ENCODE results near the gene CD180.
A peak's percentile ranks its signal among the peaks of the same experiment; 100 is the strongest.

CD180 gene

GRCh38 chr5:67215519-67216471, 19.2 kb upstream of the CD180 start:
- TF ChIP-seq Cebpa-rat (IDR thresholded peaks at IDR 0.05): no peak
- Histone ChIP-seq H3K9ac (peak overlapping the region; percentile 35 to 71 (median 53); a peak in 18 of 22 replicates), H3K9me3 (replicated peaks in 1 of 11) (no peaks in the 10 kb centered on the region), H3K4me3 (no peak overlapping the region; a peak in 1 of 20 replicates), H3K27me3 (no peaks in the 10 kb centered on the region), H3K27ac (peak overlapping the region; percentile 58 to 86 (median 75); a peak in 21 of 22 replicates), H3K4me2 (peak overlapping the region; percentile 48 to 78 (median 71)), H3K4me1 (peaks cover 22 to 40% (median 27%) of the 10 kb centered on the region in 10 experiments), H4K20me1 (no peaks in the 10 kb centered on the region), H3K36me3 (no peaks in the 10 kb centered on the region)

GRCh38 chr5:67214707-67215447, 18.3 kb upstream of the CD180 start:
- Histone ChIP-seq H3K4me3 (no peak overlapping the region), H3K4me1 (peaks cover 21 to 38% (median 24%) of the 10 kb centered on the region in 10 experiments), H3K27me3 (no peaks in the 10 kb centered on the region), H3K27ac (peak overlapping the region in 9 of 11 experiments; percentile 65 to 86 (median 77); a peak in 18 of 22 replicates), H3K4me2 (peak overlapping the region; percentile 48 to 78 (median 71); a peak in 21 of 22 replicates), H3K36me3 (no peaks in the 10 kb centered on the region), H3K9ac (peak overlapping the region in 1 of 11 experiments; percentile 62; a peak in 2 of 22 replicates), H3K9me3 (replicated peaks in 1 of 11) (no peaks in the 10 kb centered on the region), H4K20me1 (no peaks in the 10 kb centered on the region)
- no peak for TF ChIP-seq Cebpa-rat (IDR thresholded peaks at IDR 0.05)

- no peak overlapping the region for H3K27ac ChIP-seq
- H3K9me3 ChIP-seq (replicated peaks in 1 of 11): no peaks in the 10 kb centered on the region
- peaks cover 21 to 39% (median 26%) of the 10 kb centered on the region in 10 experiments for H3K4me1 ChIP-seq
- H3K4me2 ChIP-seq: 0 out of 22 replicates have a peak overlapping the region, but pooled peaks of 1 of the 11 experiments have one; percentile 4
- H3K9ac ChIP-seq: no peak overlapping the region
- H3K4me3 ChIP-seq: no peak overlapping the region
- no peak for TF ChIP-seq Cebpa-rat (IDR thresholded peaks at IDR 0.05)
- no peaks in the 10 kb centered on the region for H3K36me3 ChIP-seq
- no peaks in the 10 kb centered on the region for H3K27me3 ChIP-seq
- no peaks in the 10 kb centered on the region for H4K20me1 ChIP-seq
These were observed 17.4 kb upstream of the CD180 start for GRCh38 chr5:67214036-67214435.

GRCh38 chr5:67211926-67212325, 15.3 kb upstream of the CD180 start:
- Histone ChIP-seq H3K4me2 (no peak overlapping the region), H3K27ac (no peak overlapping the region), H3K9me3 (replicated peaks in 1 of 11) (no peaks in the 10 kb centered on the region), H3K9ac (no peak overlapping the region), H3K36me3 (no peaks in the 10 kb centered on the region), H3K27me3 (no peaks in the 10 kb centered on the region), H3K4me3 (no peak overlapping the region), H4K20me1 (no peaks in the 10 kb centered on the region), H3K4me1 (peaks cover 30 to 47% (median 38%) of the 10 kb centered on the region in 10 experiments)
- TF ChIP-seq Cebpa-rat (IDR thresholded peaks at IDR 0.05): no peak

- H3K9ac ChIP-seq: no peak overlapping the region
- peaks cover 37 to 53% (median 44%) of the 10 kb centered on the region in 10 experiments for H3K4me1 ChIP-seq
- no peaks in the 10 kb centered on the region for H3K36me3 ChIP-seq
- H3K9me3 ChIP-seq (replicated peaks in 1 of 11): no peaks in the 10 kb centered on the region
- H3K4me3 ChIP-seq: no peak overlapping the region
- no peak overlapping the region for H3K27ac ChIP-seq
- no peaks in the 10 kb centered on the region for H4K20me1 ChIP-seq
- H3K27me3 ChIP-seq: no peaks in the 10 kb centered on the region
- no peak for TF ChIP-seq Cebpa-rat (IDR thresholded peaks at IDR 0.05)
- peak overlapping the region in 2 of 11 experiments; percentile 17 to 43; a peak in 2 of 22 replicates for H3K4me2 ChIP-seq
These were observed 12.7 kb upstream of the CD180 start for GRCh38 chr5:67209141-67209771.

GRCh38 chr5:67208403-67208802, 11.8 kb upstream of the CD180 start:
- Histone ChIP-seq H3K27ac (peak overlapping the region in 5 of 11 experiments; percentile 11 to 81 (median 19); a peak in 5 of 22 replicates), H3K36me3 (no peaks in the 10 kb centered on the region), H3K4me3 (no peak overlapping the region), H3K9me3 (replicated peaks in 1 of 11) (no peaks in the 10 kb centered on the region), H3K9ac (peak overlapping the region in 1 of 11 experiments; percentile 31; a peak in 1 of 22 replicates), H3K27me3 (no peaks in the 10 kb centered on the region), H4K20me1 (no peaks in the 10 kb centered on the region), H3K4me2 (peak overlapping the region in 8 of 11 experiments; percentile 8 to 95 (median 81); a peak in 11 of 22 replicates), H3K4me1 (peaks cover 46 to 62% (median 52%) of the 10 kb centered on the region in 10 experiments)
- no peak for TF ChIP-seq Cebpa-rat (IDR thresholded peaks at IDR 0.05)

GRCh38 chr5:67206929-67207328, 10.3 kb upstream of the CD180 start:
- Histone ChIP-seq H3K9me3 (replicated peaks in 1 of 11) (no peaks in the 10 kb centered on the region), H3K4me2 (peak overlapping the region; percentile 65 to 95 (median 84)), H3K4me1 (peaks cover 59 to 77% (median 67%) of the 10 kb centered on the region in 10 experiments), H3K27ac (peak overlapping the region in 10 of 11 experiments; percentile 46 to 83 (median 66); a peak in 16 of 22 replicates), H3K36me3 (no peaks in the 10 kb centered on the region), H3K4me3 (no peak overlapping the region), H3K9ac (peak overlapping the region in 4 of 11 experiments; percentile 0 to 53 (median 32); a peak in 2 of 22 replicates), H4K20me1 (no peaks in the 10 kb centered on the region), H3K27me3 (no peaks in the 10 kb centered on the region)
- TF ChIP-seq Cebpa-rat (IDR thresholded peaks at IDR 0.05): no peak

- peak overlapping the region; percentile 27 to 83 (median 66); a peak in 21 of 22 replicates for H3K27ac ChIP-seq
- TF ChIP-seq Cebpa-rat (IDR thresholded peaks at IDR 0.05): no peak
These were observed 9.9 kb upstream of the CD180 start for GRCh38 chr5:67206461-67206860.

More at GRCh38 chr5:67206461-67206860, 9.9 kb upstream of the CD180 start:
- Histone ChIP-seq H3K9me3 (replicated peaks in 1 of 11) (peaks cover 0 to 3% (median 0%) of the 10 kb centered on the region in 11 experiments; a peak in 2 of 22 replicates), H3K27me3 (no peaks in the 10 kb centered on the region), H4K20me1 (no peaks in the 10 kb centered on the region), H3K4me2 (peak overlapping the region; percentile 65 to 95 (median 84)), H3K36me3 (no peaks in the 10 kb centered on the region), H3K4me1 (peaks cover 59 to 81% (median 71%) of the 10 kb centered on the region in 10 experiments), H3K9ac (peak overlapping the region in 7 of 11 experiments; percentile 0 to 56 (median 34); a peak in 10 of 22 replicates), H3K4me3 (peak overlapping the region in 5 of 10 experiments; percentile 4 to 41 (median 11); a peak in 3 of 20 replicates)
